ENCODE measurements around the gene SLC29A3.
A peak's percentile ranks its signal among the peaks of the same experiment; 100 is the strongest.
"Not testable (repeated sequence)": the region's sequence is repeated elsewhere in the genome, so short reads cannot be mapped to it uniquely, and the experiment has no call there.

SLC29A3 gene

GRCh38 chr10:71284544-71285179 lies 34.4 kb upstream of the SLC29A3 start:
- no peak for DNase-seq

DNA sequence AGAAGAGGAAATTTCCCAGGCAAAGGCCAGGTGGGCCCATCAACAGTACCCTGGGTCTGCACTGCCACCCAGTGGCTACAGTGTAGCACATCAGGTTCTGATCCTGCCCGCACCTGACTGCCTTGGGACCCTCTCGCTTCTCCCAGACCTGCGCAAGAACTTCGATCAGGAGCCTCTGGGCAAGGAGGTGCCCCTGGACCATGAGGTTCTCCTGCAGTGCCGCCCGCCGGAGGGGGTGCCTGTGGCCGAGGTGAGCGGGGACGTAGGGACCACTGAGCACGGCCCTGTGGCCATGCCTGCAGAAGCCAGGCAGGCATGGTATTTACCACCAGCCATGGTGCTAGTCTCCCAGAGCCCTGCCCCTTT lies 33.9 kb upstream of the SLC29A3 start:
- peak; percentile 17 for DNase-seq

DNA sequence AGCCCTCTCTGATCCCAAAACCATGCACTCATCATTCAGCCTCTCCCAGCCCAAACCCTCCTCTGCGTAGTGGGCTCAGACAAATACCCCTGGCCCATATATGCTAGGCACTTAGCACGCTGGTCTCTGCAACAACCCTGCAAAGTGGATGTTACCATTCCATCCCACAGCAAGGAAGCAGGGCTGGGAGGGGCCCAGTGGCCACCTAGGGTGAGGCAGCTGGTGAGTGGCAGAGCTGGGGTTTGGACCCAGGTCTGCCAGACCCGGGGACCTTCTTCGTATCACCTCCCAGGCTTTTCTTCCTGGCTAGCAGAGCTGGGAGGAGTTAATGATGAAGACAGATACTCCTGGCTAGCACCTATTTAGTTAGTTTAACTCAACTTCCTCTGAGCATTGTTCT lies 33.1 kb upstream of the SLC29A3 start:
- DNase-seq = no peak

DNA sequence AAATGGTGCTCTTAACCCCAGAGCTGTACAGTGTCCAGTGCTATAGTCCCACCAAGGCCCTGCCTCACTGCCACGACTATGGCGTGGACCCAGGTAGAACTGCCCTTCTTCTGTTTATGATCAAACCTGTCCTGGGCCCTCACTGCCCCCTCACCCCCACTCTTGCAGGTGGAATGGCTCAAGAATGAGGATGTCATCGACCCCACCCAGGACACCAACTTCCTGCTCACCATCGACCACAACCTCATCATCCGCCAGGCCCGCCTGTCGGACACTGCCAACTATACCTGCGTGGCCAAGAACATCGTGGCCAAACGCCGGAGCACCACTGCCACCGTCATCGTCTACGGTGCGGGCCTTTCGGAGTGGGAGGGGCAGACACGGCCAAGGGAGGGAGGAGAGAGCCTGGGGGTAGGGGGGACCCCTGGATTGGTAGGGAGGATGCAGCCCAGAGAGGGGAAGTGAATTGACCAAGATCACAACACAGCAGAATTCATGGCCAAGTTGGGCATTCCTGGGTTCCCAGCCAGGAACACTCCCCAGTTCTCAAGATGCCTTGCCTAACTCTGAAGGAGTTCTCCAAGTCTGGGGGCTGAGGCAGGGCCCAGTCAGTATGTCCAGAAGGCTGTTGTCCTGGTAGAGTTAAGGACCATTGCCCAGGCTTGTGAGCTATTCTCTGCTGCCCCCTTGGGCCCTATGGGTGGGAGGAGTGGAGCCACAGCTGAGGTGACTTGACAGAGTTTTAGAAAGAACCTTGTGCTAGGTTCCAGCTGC lies 32.4 kb upstream of the SLC29A3 start:
- no peak for DNase-seq

DNA sequence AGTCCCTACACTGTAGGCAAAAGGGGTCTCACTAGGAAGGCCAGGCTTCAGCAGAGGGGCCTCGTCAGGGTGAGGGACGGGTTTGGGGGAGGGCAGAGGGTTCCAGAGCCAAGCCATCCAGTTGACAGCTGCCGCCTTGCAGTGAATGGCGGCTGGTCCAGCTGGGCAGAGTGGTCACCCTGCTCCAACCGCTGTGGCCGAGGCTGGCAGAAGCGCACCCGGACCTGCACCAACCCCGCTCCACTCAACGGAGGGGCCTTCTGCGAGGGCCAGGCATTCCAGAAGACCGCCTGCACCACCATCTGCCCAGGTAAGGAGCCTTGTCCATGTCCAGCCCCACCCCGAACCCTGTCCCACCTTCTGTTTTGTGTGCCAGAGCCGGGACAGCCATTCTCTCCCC lies 31.6 kb upstream of the SLC29A3 start:
- no peak for DNase-seq

DNA sequence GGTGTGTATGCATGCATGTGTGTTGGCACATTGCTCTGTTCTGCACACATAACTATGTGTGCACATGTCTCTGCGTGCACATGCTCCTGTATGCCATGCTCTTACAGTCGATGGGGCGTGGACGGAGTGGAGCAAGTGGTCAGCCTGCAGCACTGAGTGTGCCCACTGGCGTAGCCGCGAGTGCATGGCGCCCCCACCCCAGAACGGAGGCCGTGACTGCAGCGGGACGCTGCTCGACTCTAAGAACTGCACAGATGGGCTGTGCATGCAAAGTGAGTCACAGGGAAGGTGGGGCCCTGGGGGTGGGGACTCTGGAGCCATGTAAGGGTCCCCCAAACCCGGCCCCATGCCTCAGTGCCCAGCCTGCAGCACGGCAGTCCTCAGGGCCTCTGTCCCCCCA lies 30.6 kb upstream of the SLC29A3 start:
- no peak for DNase-seq

DNA sequence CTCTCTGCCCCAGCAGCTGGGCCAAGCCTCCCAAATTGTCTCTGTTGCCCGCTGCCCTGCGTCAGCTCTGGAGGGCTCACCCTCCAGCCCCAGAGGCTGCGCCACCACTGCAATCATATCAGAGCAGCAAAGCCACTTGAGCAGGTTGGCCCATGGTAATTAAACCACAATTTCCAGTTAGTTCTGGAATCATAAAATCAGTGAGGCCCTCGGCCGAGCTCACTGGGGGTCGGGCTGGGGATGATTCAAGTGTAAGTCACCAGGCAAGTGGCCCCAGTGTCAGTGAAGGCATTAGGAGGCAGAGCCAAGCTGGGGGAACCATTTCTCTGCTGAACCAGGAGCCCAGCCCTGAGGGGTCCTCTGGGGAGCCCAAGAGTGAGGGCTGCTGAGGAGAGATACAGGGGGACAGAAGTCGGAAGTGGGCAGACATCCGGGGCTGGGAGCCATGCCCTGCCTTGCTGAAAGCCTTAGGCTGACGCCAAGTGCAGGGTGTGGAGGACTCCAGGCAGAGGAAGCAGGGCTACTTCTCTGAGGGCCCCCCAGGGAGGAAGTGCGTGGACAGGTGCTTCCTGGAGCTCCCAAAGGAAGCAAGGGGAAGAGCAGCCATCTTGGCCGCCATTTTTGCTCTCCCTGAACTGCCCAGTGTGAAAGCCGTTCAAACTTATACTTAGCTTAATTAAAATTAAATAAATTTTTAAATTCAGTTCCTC lies 29.5 kb upstream of the SLC29A3 start:
- DNase-seq = no peak

DNA sequence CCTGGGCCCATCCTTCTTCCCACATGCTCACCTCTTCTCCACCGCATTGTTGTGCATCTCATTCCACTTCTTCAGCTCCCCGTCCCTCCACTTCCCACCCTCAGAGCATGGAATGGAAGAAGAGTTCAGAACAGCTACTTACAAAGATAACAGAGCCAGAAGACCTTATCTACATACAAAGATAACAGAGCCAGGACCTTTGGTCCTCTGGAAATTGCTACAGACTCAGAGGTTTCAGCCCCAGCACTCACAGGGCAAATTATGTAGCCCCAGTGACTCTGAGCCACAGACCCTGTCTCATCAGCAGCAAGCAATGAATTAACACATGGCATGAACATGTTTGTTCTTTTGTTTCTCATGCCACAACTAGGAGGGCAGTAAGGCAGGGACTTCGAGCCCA lies 28.7 kb upstream of the SLC29A3 start:
- no peak for DNase-seq

GRCh38 chr10:71290806-71291527 lies 28.1 kb upstream of the SLC29A3 start:
- DNase-seq = no peak

- DNase-seq = no peak
Observed at GRCh38 chr10:71291528-71291900, 27.5 kb upstream of the SLC29A3 start.

GRCh38 chr10:71292624-71293445 lies 26.2 kb upstream of the SLC29A3 start:
- DNase-seq = no peak

- no peak for DNase-seq
Observed at GRCh38 chr10:71293446-71294084, 25.5 kb upstream of the SLC29A3 start.

DNA sequence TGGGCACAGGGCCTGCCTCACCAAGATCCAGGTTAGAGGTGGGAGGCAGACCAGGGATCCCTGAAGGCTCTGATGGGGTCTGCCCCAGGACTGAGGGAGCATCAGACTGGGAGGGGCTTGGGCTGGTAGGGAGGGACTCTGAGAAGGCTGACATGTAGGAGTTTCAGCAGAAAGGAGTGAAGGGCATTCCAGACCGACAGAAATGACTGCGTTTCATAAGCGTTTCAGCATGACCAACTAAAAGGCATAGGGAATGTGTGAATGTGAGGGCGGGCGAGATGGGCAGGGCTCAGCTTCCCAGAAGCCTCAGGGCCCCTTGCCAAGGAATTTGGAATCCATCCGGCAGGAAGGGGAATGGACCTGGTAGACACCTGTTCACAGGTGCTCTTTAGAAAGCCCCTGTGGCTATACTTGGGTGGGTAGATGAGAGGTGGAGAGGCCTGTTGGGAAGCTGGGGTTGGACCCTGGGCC lies 24.9 kb upstream of the SLC29A3 start:
- DNase-seq = no peak

GRCh38 chr10:71294856-71295255 lies 24.2 kb upstream of the SLC29A3 start:
- DNase-seq = no peak

- no peak for DNase-seq
Observed at GRCh38 chr10:71295641-71296040, 23.4 kb upstream of the SLC29A3 start.

DNA sequence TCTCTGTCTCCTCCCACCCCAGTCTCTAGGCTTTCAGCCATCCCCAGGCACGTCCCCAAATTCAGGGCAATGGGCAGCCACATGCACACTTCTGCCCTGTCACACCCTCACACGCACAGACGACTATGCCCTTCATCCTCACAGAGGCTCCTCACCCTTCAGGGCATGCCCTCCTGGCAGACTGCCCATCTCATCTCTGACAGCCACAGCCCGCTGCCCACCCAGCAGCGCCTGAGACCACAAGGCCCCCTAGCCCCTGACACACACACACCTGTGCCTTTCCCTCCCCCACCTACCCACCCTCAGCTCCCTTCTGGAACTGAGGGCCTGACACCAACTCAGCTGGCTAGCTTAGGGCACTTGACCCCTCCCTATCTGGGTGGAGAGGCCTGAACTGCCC lies 23.0 kb upstream of the SLC29A3 start:
- DNase-seq = no peak

DNA sequence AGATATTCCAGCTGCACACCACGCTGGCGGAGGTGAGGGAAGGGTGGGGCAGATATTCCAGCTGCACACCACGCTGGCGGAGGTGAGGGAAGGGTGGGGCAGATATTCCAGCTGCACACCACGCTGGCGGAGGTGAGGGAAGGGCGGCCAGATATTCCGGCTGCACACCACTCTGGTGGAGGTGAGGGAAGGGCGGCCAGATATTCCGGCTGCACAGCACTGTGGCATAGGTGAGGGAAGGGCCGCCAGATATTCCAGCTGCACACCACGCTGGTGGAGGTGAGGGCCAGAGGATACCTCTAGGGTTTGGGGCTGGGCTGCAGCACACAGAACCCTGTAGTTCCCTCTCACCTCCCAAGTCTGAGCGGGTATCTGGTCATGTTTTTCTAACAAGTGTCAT lies 22.2 kb upstream of the SLC29A3 start:
- not testable (repeated sequence) for DNase-seq

- DNase-seq = no peak
Observed at GRCh38 chr10:71297343-71297742, 21.7 kb upstream of the SLC29A3 start.

- no peak for DNase-seq
Observed at GRCh38 chr10:71299071-71299785, 19.8 kb upstream of the SLC29A3 start.

DNA sequence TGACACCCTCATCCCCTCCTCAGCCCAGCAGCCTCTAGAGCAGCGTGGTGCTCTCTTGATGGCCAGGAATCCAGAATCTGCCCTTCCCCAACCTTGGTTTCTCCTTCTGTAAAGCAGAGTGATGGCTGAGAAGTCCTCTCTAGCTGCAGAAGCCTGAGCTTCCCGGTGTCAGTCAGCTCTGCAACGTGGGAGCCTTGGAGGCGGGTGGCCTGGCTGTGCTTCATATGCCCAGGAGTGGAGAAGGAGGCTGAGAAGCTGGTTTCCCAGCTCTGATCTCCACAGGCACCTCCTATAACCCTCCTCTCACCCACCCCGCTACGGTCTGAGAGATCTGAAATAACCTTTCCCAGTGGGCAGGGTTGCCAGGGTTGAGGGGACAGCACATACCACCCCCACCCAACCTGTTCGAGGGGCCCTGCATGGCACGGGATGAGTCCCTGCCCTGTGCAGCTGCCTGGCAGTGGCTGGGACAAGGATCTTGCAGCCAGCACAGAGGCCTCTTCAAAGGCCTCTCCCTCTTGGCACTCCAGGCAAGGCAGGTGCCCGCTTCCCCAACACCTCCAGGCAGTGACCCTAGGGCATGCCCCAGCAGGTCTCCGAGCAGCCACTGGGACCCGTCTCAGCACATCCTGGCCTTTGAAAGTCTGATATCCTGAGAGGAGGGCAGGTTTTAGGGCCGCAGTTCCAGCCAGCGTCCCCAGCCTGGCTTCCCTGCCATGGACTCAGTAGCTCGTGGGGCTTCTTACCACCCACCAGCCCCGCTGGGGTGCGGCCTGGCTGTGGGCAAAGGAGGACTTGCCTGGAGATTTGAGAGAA lies 18.3 kb upstream of the SLC29A3 start:
- DNase-seq = no peak

All from activated naive CD4-positive, alpha-beta T cell treated with Interleukin-2 at 50 U/mL for 16 hours (primary cell).